ENCODE measurements around the gene UNC45B.

Gene UNC45B

DNA sequence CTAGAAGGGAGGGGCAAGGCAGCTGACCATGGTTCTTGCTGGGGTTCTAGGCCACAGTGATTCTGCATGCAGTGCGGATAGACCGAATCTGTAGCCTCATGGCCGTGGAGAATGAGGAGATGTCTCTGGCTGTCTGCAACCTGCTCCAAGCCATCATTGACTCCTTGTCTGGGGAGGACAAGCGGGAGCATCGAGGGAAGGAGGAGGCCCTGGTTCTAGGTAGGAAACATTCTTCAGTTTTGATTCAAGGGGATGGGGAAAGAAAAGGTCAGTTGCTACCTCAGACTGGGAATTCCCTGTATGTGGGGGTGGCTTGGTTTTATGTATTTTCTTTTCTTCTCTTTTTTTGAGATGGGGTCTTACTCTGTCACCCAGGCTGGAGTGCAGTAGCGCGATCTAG, 7.6 kb downstream of the UNC45B start:
- no peaks in the 10 kb centered on the region for H3K4me1 ChIP-seq (ENCODE audit: control insufficient read depth, insufficient read depth, low read length)
- no peaks in the 10 kb centered on the region for H3K9me3 ChIP-seq (ENCODE audit: control insufficient read depth, low read length)
- no peak overlapping the region for H3K27ac ChIP-seq (ENCODE audit: insufficient read depth, low read depth, low read length, poor library complexity, severe bottlenecking)
- H3K36me3 ChIP-seq (ENCODE audit: control insufficient read depth, insufficient read depth, low read length): no peaks in the 10 kb centered on the region
- 92 to 93% methylated on average over 7 of the region's 7 CpGs for WGBS, 2 experiments
- no peak overlapping the region for H3K4me3 ChIP-seq (ENCODE audit: insufficient read depth, low read depth, low read length)
- no peaks in the 10 kb centered on the region for H3K27me3 ChIP-seq (ENCODE audit: control insufficient read depth, insufficient read depth, low read length, poor library complexity, severe bottlenecking)

DNA sequence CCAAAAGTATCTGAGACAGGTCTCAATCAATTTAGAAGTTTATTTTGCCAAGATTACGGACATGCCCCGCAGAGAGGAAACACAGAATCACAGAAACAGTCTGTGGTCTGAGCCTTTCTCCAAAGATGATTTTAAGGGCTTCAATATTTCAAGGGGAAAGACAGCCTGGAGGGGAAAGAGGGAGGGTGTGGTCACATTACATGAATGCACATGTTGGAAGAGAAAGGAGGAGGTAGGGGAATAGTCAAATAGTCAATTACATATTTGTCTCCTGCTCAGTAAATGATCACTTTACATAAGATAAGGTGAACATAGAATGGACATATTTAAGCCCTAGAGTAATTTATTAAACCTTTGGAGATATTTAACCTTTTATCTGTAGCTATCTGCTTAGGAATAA, 12.3 kb downstream of the UNC45B start:
- Histone ChIP-seq H3K27ac (ENCODE audit: insufficient read depth, low read depth, low read length, poor library complexity, severe bottlenecking) (no peak overlapping the region), H3K27me3 (ENCODE audit: control insufficient read depth, insufficient read depth, low read length, poor library complexity, severe bottlenecking) (no peaks in the 10 kb centered on the region), H3K4me3 (ENCODE audit: insufficient read depth, low read depth, low read length) (no peak overlapping the region)

DNA sequence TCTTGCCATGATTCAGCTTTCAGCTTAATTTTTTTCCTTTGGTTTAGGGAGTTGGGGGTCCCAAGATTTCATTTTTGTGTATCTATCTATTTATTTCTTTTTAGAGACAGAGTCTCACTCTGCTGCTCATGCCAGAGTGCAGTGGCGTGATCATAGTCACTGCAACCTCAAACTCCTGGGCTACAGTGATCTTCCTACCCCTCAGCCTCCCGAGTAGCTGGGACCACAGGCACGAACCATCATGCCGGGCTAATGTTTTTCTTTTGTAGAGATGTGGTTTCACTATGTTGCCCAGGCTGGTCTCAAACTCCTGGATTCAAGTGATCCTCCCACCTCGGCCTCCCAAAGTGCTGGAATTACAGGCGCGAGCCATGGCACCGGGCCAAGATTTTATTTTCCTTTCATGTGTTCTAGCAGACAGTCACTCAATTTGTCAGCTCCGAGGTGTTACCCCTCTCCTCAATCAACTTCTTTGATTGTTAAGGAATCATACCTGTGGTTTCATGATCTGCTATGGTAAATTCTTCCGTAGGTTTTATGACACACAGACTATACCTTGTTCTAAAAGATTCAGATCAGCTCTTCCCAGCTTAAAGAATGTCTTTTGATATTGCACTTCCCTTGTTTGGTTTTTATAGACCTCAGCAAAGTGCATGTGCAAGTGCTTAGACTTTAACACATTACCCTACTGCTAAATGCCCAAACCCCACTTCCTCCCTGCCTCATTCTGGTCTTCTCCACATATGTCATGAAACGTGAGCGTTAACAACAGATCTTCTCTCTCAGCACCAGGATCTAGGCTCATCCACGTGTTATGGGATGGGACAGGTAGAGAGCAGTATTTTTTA, 13.0 kb downstream of the UNC45B start:
- no peaks in the 10 kb centered on the region for H3K36me3 ChIP-seq (ENCODE audit: control insufficient read depth, insufficient read depth, low read length)
- no peak overlapping the region for H3K27ac ChIP-seq (ENCODE audit: insufficient read depth, low read depth, low read length, poor library complexity, severe bottlenecking)

More for the DNA sequence above, 12.3 kb downstream of the UNC45B start:
- no peaks in the 10 kb centered on the region for H3K4me1 ChIP-seq (ENCODE audit: control insufficient read depth, insufficient read depth, low read length)
- no peaks in the 10 kb centered on the region for H3K9me3 ChIP-seq (ENCODE audit: control insufficient read depth, low read length)
- WGBS, 2 experiments: 88 to 97% methylated on average over 2 of the region's 2 CpGs
- no peaks in the 10 kb centered on the region for H3K36me3 ChIP-seq (ENCODE audit: control insufficient read depth, insufficient read depth, low read length)

DNA sequence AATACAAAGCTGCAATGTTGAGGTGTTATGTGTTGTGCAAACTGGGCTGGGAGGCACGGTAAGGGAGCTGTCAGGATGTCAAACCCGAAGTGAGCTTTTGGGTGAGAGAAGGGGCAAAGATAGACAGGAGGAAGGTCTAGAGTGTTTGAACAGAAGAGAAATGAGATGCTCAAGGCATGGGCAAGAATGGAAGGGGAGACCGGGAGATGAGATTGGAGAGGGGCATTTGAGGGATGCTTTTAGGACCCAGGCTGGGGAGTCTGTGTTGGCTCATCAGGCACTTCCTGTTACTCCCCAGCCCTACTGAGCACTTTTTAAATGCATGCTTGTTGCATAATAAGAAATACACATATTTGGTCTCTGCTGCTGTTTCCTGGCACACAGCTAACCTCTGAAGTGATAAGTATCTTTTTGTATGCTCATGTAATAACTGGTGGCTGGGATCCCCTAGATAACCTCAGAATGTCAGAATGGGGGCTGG, 13.7 kb downstream of the UNC45B start:
- Histone ChIP-seq H3K4me1 (ENCODE audit: control insufficient read depth, insufficient read depth, low read length) (no peaks in the 10 kb centered on the region), H3K4me3 (ENCODE audit: insufficient read depth, low read depth, low read length) (no peak overlapping the region), H3K27ac (ENCODE audit: insufficient read depth, low read depth, low read length, poor library complexity, severe bottlenecking) (no peak overlapping the region), H3K9me3 (ENCODE audit: control insufficient read depth, low read length) (no peaks in the 10 kb centered on the region), H3K36me3 (ENCODE audit: control insufficient read depth, insufficient read depth, low read length) (no peaks in the 10 kb centered on the region), H3K27me3 (ENCODE audit: control insufficient read depth, insufficient read depth, low read length, poor library complexity, severe bottlenecking) (no peaks in the 10 kb centered on the region)
- 81 to 88% methylated on average over 3 of the region's 3 CpGs for WGBS, 2 experiments

More for the DNA sequence above, 13.0 kb downstream of the UNC45B start:
- 87 to 93% methylated on average over 13 of the region's 13 CpGs for WGBS, 2 experiments
- no peaks in the 10 kb centered on the region for H3K27me3 ChIP-seq (ENCODE audit: control insufficient read depth, insufficient read depth, low read length, poor library complexity, severe bottlenecking)
- no peak overlapping the region for H3K4me3 ChIP-seq (ENCODE audit: insufficient read depth, low read depth, low read length)
- no peaks in the 10 kb centered on the region for H3K4me1 ChIP-seq (ENCODE audit: control insufficient read depth, insufficient read depth, low read length)
- H3K9me3 ChIP-seq (ENCODE audit: control insufficient read depth, low read length): no peaks in the 10 kb centered on the region

- no peaks in the 10 kb centered on the region for H3K4me1 ChIP-seq (ENCODE audit: control insufficient read depth, insufficient read depth, low read length)
- H3K9me3 ChIP-seq (ENCODE audit: control insufficient read depth, low read length): no peaks in the 10 kb centered on the region
- no peaks in the 10 kb centered on the region for H3K27me3 ChIP-seq (ENCODE audit: control insufficient read depth, insufficient read depth, low read length, poor library complexity, severe bottlenecking)
- H3K36me3 ChIP-seq (ENCODE audit: control insufficient read depth, insufficient read depth, low read length): no peaks in the 10 kb centered on the region
- no peak overlapping the region for H3K4me3 ChIP-seq (ENCODE audit: insufficient read depth, low read depth, low read length)
- WGBS, 2 experiments: 84 to 94% methylated on average over 4 of the region's 4 CpGs
- no peak overlapping the region for H3K27ac ChIP-seq (ENCODE audit: insufficient read depth, low read depth, low read length, poor library complexity, severe bottlenecking)
Observed at GRCh38 chr17:35162755-35163154, 15.1 kb downstream of the UNC45B start.

DNA sequence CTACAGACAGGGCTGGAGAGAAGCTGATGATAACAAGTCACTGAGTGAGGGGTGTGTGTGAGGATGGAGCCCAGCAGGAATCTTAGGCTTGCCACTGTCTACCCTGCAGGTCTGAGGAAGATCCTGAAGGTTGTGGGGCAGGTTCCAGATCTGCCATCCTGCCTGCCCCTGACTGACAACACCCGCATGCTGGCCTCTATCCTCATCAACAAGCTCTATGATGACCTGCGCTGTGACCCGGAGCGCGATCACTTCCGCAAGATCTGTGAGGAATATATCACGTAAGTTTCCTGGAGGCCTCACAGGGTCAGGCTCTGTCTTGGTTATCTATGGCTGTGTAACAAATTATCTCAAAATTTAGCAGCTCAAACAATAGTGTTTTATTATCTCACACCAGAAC, 16.3 kb downstream of the UNC45B start:
- 92 to 94% methylated on average over 7 of the region's 7 CpGs for WGBS, 2 experiments
- no peak overlapping the region for H3K27ac ChIP-seq (ENCODE audit: insufficient read depth, low read depth, low read length, poor library complexity, severe bottlenecking)
- no peaks in the 10 kb centered on the region for H3K36me3 ChIP-seq (ENCODE audit: control insufficient read depth, insufficient read depth, low read length)
- no peaks in the 10 kb centered on the region for H3K27me3 ChIP-seq (ENCODE audit: control insufficient read depth, insufficient read depth, low read length, poor library complexity, severe bottlenecking)
- no peak overlapping the region for H3K4me3 ChIP-seq (ENCODE audit: insufficient read depth, low read depth, low read length)
- H3K9me3 ChIP-seq (ENCODE audit: control insufficient read depth, low read length): no peaks in the 10 kb centered on the region
- H3K4me1 ChIP-seq (ENCODE audit: control insufficient read depth, insufficient read depth, low read length): no peaks in the 10 kb centered on the region

GRCh38 chr17:35164716-35165115, 17.1 kb downstream of the UNC45B start:
- WGBS, 2 experiments: 75 to 83% methylated on average over 5 of the region's 5 CpGs
- H3K27ac ChIP-seq (ENCODE audit: insufficient read depth, low read depth, low read length, poor library complexity, severe bottlenecking): no peak overlapping the region
- no peak overlapping the region for H3K4me3 ChIP-seq (ENCODE audit: insufficient read depth, low read depth, low read length)
- H3K36me3 ChIP-seq (ENCODE audit: control insufficient read depth, insufficient read depth, low read length): no peaks in the 10 kb centered on the region
- H3K9me3 ChIP-seq (ENCODE audit: control insufficient read depth, low read length): no peaks in the 10 kb centered on the region
- H3K27me3 ChIP-seq (ENCODE audit: control insufficient read depth, insufficient read depth, low read length, poor library complexity, severe bottlenecking): no peaks in the 10 kb centered on the region
- H3K4me1 ChIP-seq (ENCODE audit: control insufficient read depth, insufficient read depth, low read length): no peaks in the 10 kb centered on the region

- Histone ChIP-seq H3K27ac (ENCODE audit: insufficient read depth, low read depth, low read length, poor library complexity, severe bottlenecking) (no peak overlapping the region), H3K9me3 (ENCODE audit: control insufficient read depth, low read length) (no peaks in the 10 kb centered on the region), H3K27me3 (ENCODE audit: control insufficient read depth, insufficient read depth, low read length, poor library complexity, severe bottlenecking) (no peaks in the 10 kb centered on the region), H3K36me3 (ENCODE audit: control insufficient read depth, insufficient read depth, low read length) (no peaks in the 10 kb centered on the region), H3K4me1 (ENCODE audit: control insufficient read depth, insufficient read depth, low read length) (no peaks in the 10 kb centered on the region), H3K4me3 (ENCODE audit: insufficient read depth, low read depth, low read length) (no peak overlapping the region)
- 72% methylated on average over 5 of the region's 5 CpGs for WGBS, 2 experiments
Observed at GRCh38 chr17:35166526-35166925, 18.9 kb downstream of the UNC45B start.

GRCh38 chr17:35167046-35167445, 19.4 kb downstream of the UNC45B start:
- Histone ChIP-seq H3K36me3 (ENCODE audit: control insufficient read depth, insufficient read depth, low read length) (no peaks in the 10 kb centered on the region), H3K27me3 (ENCODE audit: control insufficient read depth, insufficient read depth, low read length, poor library complexity, severe bottlenecking) (no peaks in the 10 kb centered on the region), H3K27ac (ENCODE audit: insufficient read depth, low read depth, low read length, poor library complexity, severe bottlenecking) (no peak overlapping the region), H3K4me1 (ENCODE audit: control insufficient read depth, insufficient read depth, low read length) (no peaks in the 10 kb centered on the region), H3K4me3 (ENCODE audit: insufficient read depth, low read depth, low read length) (no peak overlapping the region), H3K9me3 (ENCODE audit: control insufficient read depth, low read length) (no peaks in the 10 kb centered on the region)
- WGBS, 2 experiments: 72 to 73% methylated on average over 3 of the region's 3 CpGs

DNA sequence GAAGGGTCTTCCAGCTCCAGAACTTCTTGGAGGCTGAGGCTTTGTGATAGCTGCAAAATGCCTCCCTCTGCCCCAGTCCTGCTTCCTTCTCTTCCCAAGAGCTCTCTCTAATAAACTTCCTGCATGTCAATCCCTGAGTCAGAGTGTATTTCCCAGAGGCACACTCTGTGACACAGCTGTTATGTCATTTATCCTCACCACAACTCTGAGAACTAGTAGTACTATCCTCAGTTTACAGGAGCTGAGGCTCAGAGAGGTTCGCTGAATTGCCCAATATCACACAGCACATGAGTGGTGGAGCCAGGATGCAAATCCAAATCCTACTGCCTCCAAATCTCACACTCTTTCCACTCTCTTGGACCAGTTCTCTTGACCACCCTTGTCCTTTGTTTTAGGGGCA, 20.0 kb downstream of the UNC45B start:
- Histone ChIP-seq H3K9me3 (ENCODE audit: control insufficient read depth, low read length) (no peaks in the 10 kb centered on the region), H3K27ac (ENCODE audit: insufficient read depth, low read depth, low read length, poor library complexity, severe bottlenecking) (no peak overlapping the region), H3K36me3 (ENCODE audit: control insufficient read depth, insufficient read depth, low read length) (no peaks in the 10 kb centered on the region), H3K4me3 (ENCODE audit: insufficient read depth, low read depth, low read length) (no peak overlapping the region), H3K27me3 (ENCODE audit: control insufficient read depth, insufficient read depth, low read length, poor library complexity, severe bottlenecking) (no peaks in the 10 kb centered on the region), H3K4me1 (ENCODE audit: control insufficient read depth, insufficient read depth, low read length) (no peaks in the 10 kb centered on the region)
- WGBS, 2 experiments: 93 to 100% methylated on average over 1 of the region's 1 CpG

Measured in ectodermal cell (in vitro differentiated cells).